Stimulated activated memory B cell treated with anti-CD40 and anti-IgM and Interleukin-4, amounts not matched to agents 10 μg/mL and 1 μg/mL and 100 μg/mL, for 72 hours (primary cell): Measurements from ENCODE around the gene MEIKIN.
A peak's percentile ranks its signal among the peaks of the same experiment; 100 is the strongest.

Source experiments
- ATAC-seq: fragments of 150-1000 bp; cut with Tn5 transposase; 2 replicates; pipeline ENCODE4 v1.10.0; 2021
- H3K27ac Mint-ChIP-seq: one replicate; pipeline ENCODE4 v1.8.0; 2022; ENCODE audit warnings: mild to moderate bottlenecking, mixed read lengths
- H3K27me3 Mint-ChIP-seq: one replicate; pipeline ENCODE4 v1.8.0; 2022; ENCODE audit warnings: mixed read lengths
- H3K36me3 Mint-ChIP-seq: one replicate; pipeline ENCODE4 v1.8.0; 2022; ENCODE audit warnings: mixed read lengths
- H3K4me1 Mint-ChIP-seq: one replicate; pipeline ENCODE4 v1.8.0; 2022; ENCODE audit warnings: mixed read lengths
- H3K4me3 Mint-ChIP-seq: one replicate; pipeline ENCODE4 v1.8.0; 2022; ENCODE audit warnings: mild to moderate bottlenecking, moderate library complexity, mixed read lengths
- H3K9me3 Mint-ChIP-seq: one replicate; pipeline ENCODE4 v1.8.0; 2022; ENCODE audit warnings: mixed read lengths

MEIKIN gene

GRCh38 chr5:131945551-131946168, at the start of gene MEIKIN:
Gene MEIKIN (minus strand): TSS chr5:131945663. CDS start chr5:131945505, 158 bp downstream.
- Mint-ChIP-seq H3K27me3 (peaks cover 23% of the 10 kb centered on the region), H3K9me3 (peaks cover 3% of the 10 kb centered on the region), H3K36me3 (no peaks in the 10 kb centered on the region), H3K4me1 (no peaks in the 10 kb centered on the region), H3K4me3 (no peak within 1 kb of the TSS), H3K27ac (no peak within 1 kb of the TSS)
- no peak for ATAC-seq

GRCh38 chr5:131994533-131995226, 49.2 kb upstream of the MEIKIN start:
- Mint-ChIP-seq H3K27ac (no peak overlapping the region), H3K27me3 (peaks cover 7% of the 10 kb centered on the region), H3K9me3 (no peaks in the 10 kb centered on the region), H3K36me3 (no peaks in the 10 kb centered on the region), H3K4me1 (no peaks in the 10 kb centered on the region), H3K4me3 (no peak overlapping the region)
- peak; percentile 2 for ATAC-seq

GRCh38 chr5:131994090-131994489, 48.6 kb upstream of the MEIKIN start:
- no peaks in the 10 kb centered on the region for H3K9me3 Mint-ChIP-seq

GRCh38 chr5:131993676-131994075, 48.2 kb upstream of the MEIKIN start:
- Mint-ChIP-seq H3K27me3 (peaks cover 7% of the 10 kb centered on the region), H3K9me3 (no peaks in the 10 kb centered on the region), H3K27ac (no peak overlapping the region), H3K36me3 (no peaks in the 10 kb centered on the region), H3K4me1 (no peaks in the 10 kb centered on the region), H3K4me3 (no peak overlapping the region)
- ATAC-seq = no peak

More at GRCh38 chr5:131994090-131994489, 48.6 kb upstream of the MEIKIN start:
- no peak overlapping the region for H3K4me3 Mint-ChIP-seq
- no peak for ATAC-seq
- no peaks in the 10 kb centered on the region for H3K36me3 Mint-ChIP-seq
- H3K27ac Mint-ChIP-seq = no peak overlapping the region
- no peaks in the 10 kb centered on the region for H3K4me1 Mint-ChIP-seq
- peaks cover 7% of the 10 kb centered on the region for H3K27me3 Mint-ChIP-seq

- ATAC-seq = no peak
- H3K4me3 Mint-ChIP-seq = no peak overlapping the region
- H3K36me3 Mint-ChIP-seq = no peaks in the 10 kb centered on the region
- H3K27me3 Mint-ChIP-seq = peaks cover 7% of the 10 kb centered on the region
- H3K9me3 Mint-ChIP-seq = no peaks in the 10 kb centered on the region
- H3K4me1 Mint-ChIP-seq = no peaks in the 10 kb centered on the region
- H3K27ac Mint-ChIP-seq = no peak overlapping the region
These were observed 46.9 kb upstream of the MEIKIN start for GRCh38 chr5:131992370-131992769.

GRCh38 chr5:131991593-131992324, 46.3 kb upstream of the MEIKIN start:
- no peaks in the 10 kb centered on the region for H3K9me3 Mint-ChIP-seq
- H3K4me1 Mint-ChIP-seq = no peaks in the 10 kb centered on the region
- H3K27ac Mint-ChIP-seq = no peak overlapping the region
- no peak overlapping the region for H3K4me3 Mint-ChIP-seq
- no peak for ATAC-seq
- peaks cover 7% of the 10 kb centered on the region for H3K27me3 Mint-ChIP-seq
- H3K36me3 Mint-ChIP-seq = no peaks in the 10 kb centered on the region

- H3K27me3 Mint-ChIP-seq = peaks cover 7% of the 10 kb centered on the region
- H3K9me3 Mint-ChIP-seq = no peaks in the 10 kb centered on the region
- H3K27ac Mint-ChIP-seq = no peak overlapping the region
- ATAC-seq = no peak
- H3K4me3 Mint-ChIP-seq = no peak overlapping the region
- no peaks in the 10 kb centered on the region for H3K36me3 Mint-ChIP-seq
- H3K4me1 Mint-ChIP-seq = no peaks in the 10 kb centered on the region
These were observed 45.3 kb upstream of the MEIKIN start for GRCh38 chr5:131990716-131991115.

- H3K36me3 Mint-ChIP-seq = no peaks in the 10 kb centered on the region
- no peaks in the 10 kb centered on the region for H3K4me1 Mint-ChIP-seq
- no peak overlapping the region for H3K4me3 Mint-ChIP-seq
- no peak overlapping the region for H3K27ac Mint-ChIP-seq
- H3K9me3 Mint-ChIP-seq = no peaks in the 10 kb centered on the region
- peaks cover 7% of the 10 kb centered on the region for H3K27me3 Mint-ChIP-seq
- no peak for ATAC-seq
These were observed 43.1 kb upstream of the MEIKIN start for GRCh38 chr5:131988601-131989000.

- no peak for ATAC-seq
- Mint-ChIP-seq H3K36me3 (no peaks in the 10 kb centered on the region), H3K4me1 (no peaks in the 10 kb centered on the region), H3K9me3 (no peaks in the 10 kb centered on the region), H3K27me3 (no peaks in the 10 kb centered on the region), H3K4me3 (no peak overlapping the region), H3K27ac (no peak overlapping the region)
These were observed 41.8 kb upstream of the MEIKIN start for GRCh38 chr5:131987251-131987650.

- Mint-ChIP-seq H3K27ac (no peak overlapping the region), H3K9me3 (no peaks in the 10 kb centered on the region), H3K4me3 (no peak overlapping the region), H3K27me3 (no peaks in the 10 kb centered on the region), H3K36me3 (no peaks in the 10 kb centered on the region), H3K4me1 (no peaks in the 10 kb centered on the region)
- ATAC-seq = no peak
These were observed 40.9 kb upstream of the MEIKIN start for GRCh38 chr5:131986161-131986912.

GRCh38 chr5:131984956-131985665, 39.6 kb upstream of the MEIKIN start:
- H3K4me3 Mint-ChIP-seq = no peak overlapping the region
- H3K27me3 Mint-ChIP-seq = no peaks in the 10 kb centered on the region
- no peaks in the 10 kb centered on the region for H3K9me3 Mint-ChIP-seq
- no peak overlapping the region for H3K27ac Mint-ChIP-seq
- no peaks in the 10 kb centered on the region for H3K36me3 Mint-ChIP-seq
- ATAC-seq = no peak
- H3K4me1 Mint-ChIP-seq = no peaks in the 10 kb centered on the region

- Mint-ChIP-seq H3K27me3 (no peaks in the 10 kb centered on the region), H3K4me1 (no peaks in the 10 kb centered on the region)
- no peak for ATAC-seq
These were observed 37.8 kb upstream of the MEIKIN start for GRCh38 chr5:131983244-131983771.

GRCh38 chr5:131981516-131981915, 36.1 kb upstream of the MEIKIN start:
- H3K4me1 Mint-ChIP-seq = no peaks in the 10 kb centered on the region
- H3K4me3 Mint-ChIP-seq = no peak overlapping the region
- no peaks in the 10 kb centered on the region for H3K27me3 Mint-ChIP-seq
- no peaks in the 10 kb centered on the region for H3K9me3 Mint-ChIP-seq
- no peaks in the 10 kb centered on the region for H3K36me3 Mint-ChIP-seq
- no peak overlapping the region for H3K27ac Mint-ChIP-seq
- no peak for ATAC-seq

More at GRCh38 chr5:131983244-131983771, 37.8 kb upstream of the MEIKIN start:
- Mint-ChIP-seq H3K9me3 (no peaks in the 10 kb centered on the region), H3K4me3 (no peak overlapping the region), H3K36me3 (no peaks in the 10 kb centered on the region), H3K27ac (no peak overlapping the region)

GRCh38 chr5:131980696-131981095, 35.2 kb upstream of the MEIKIN start:
- no peak for ATAC-seq
- H3K27me3 Mint-ChIP-seq = no peaks in the 10 kb centered on the region
- H3K27ac Mint-ChIP-seq = no peak overlapping the region
- H3K9me3 Mint-ChIP-seq = no peaks in the 10 kb centered on the region
- H3K36me3 Mint-ChIP-seq = no peaks in the 10 kb centered on the region
- H3K4me3 Mint-ChIP-seq = no peak overlapping the region
- H3K4me1 Mint-ChIP-seq = no peaks in the 10 kb centered on the region
